Right atrium auricular region (tissue), 2 donors: Measurements from ENCODE around the gene OR52B6. TPM values are rescaled to one million over a fixed set of nuclear protein-coding genes. Genes with fewer than 3 reads are reported as not detected.

Source experiments
- DNase-seq: peaks from one replicate; pipeline ENCODE4 v3.0.0-alpha.2; 2019; ENCODE audit warnings: low spot score
- H3K27ac ChIP-seq, 2 donors: fragments of 200-600 bp; sonication (generic); 1 replicate in 1 of 2; 2 replicates in 1 of 2; pipeline ENCODE4 v1.5.1; 2016 to 2019
- H3K27me3 ChIP-seq, 2 donors: fragments of 200-600 bp; sonication (generic); one replicate each; pipeline versions ENCODE4 v1.5.1 to v1.6.0; 2017 to 2019
- H3K36me3 ChIP-seq: fragments of 200-600 bp; sonication (generic); one replicate; pipeline ENCODE4 v1.5.1; 2016
- H3K4me1 ChIP-seq, 2 donors: fragments of 200-600 bp; sonication (generic); one replicate each; pipeline versions ENCODE4 v1.5.1 to v1.6.0; 2017 to 2019
- H3K4me3 ChIP-seq, 2 donors: fragments of 200-600 bp; sonication (generic); 1 replicate in 1 of 2; 2 replicates in 1 of 2; pipeline ENCODE4 v1.5.1; 2017 to 2019; ENCODE audit warnings: mild to moderate bottlenecking in 1 of 2, moderate library complexity in 1 of 2
- H3K9me3 ChIP-seq, 2 donors: fragments of 200-600 bp; sonication (generic); one replicate each; pipeline ENCODE4 v1.5.1; 2019
- CTCF ChIP-seq, 2 donors: fragments of 200-600 bp; sonication (generic); IDR thresholded peaks; one replicate each; pipeline ENCODE4 v1.5.1; 2019; ENCODE audit warnings: antibody characterized with exemption in 2 of 2
- total RNA-seq, 2 donors: library from RNA; depleted of rRNA; stranded (reverse); fragments of >200 nt; gene quantifications; one replicate each; pipeline ENCODE4 v1.1.0, GENCODE V29; 2016

OR52B6 gene
- total RNA-seq, 2 donors from 2014 or later, result not detected

- no peak overlapping the region for H3K4me3 ChIP-seq
- DNase-seq, result no peak
- H3K9me3 ChIP-seq, result no peaks in the 10 kb centered on the region
- no peaks in the 10 kb centered on the region for H3K27me3 ChIP-seq
- no peaks in the 10 kb centered on the region for H3K4me1 ChIP-seq
- no peak overlapping the region for H3K27ac ChIP-seq
- H3K36me3 ChIP-seq, result no peaks in the 10 kb centered on the region
- no peak for TF ChIP-seq CTCF (IDR thresholded peaks at IDR 0.05)
These were observed 25.2 kb downstream of the OR52B6 start for GRCh38 chr11:5605849-5606248.

- Histone ChIP-seq H3K9me3 (no peaks in the 10 kb centered on the region), H3K27ac (no peak overlapping the region), H3K27me3 (no peaks in the 10 kb centered on the region), H3K4me3 (no peak overlapping the region), H3K36me3 (no peaks in the 10 kb centered on the region), H3K4me1 (no peaks in the 10 kb centered on the region)
- no peak for DNase-seq
- no peak for TF ChIP-seq CTCF (IDR thresholded peaks at IDR 0.05)
These were observed 28.1 kb downstream of the OR52B6 start for GRCh38 chr11:5608808-5609207.

- no peaks in the 10 kb centered on the region for H3K27me3 ChIP-seq
- no peak overlapping the region for H3K27ac ChIP-seq
- H3K4me3 ChIP-seq, result no peak overlapping the region
- H3K4me1 ChIP-seq, result no peaks in the 10 kb centered on the region
- no peak for DNase-seq
- no peaks in the 10 kb centered on the region for H3K9me3 ChIP-seq
- no peaks in the 10 kb centered on the region for H3K36me3 ChIP-seq
- no peak for TF ChIP-seq CTCF (IDR thresholded peaks at IDR 0.05)
These were observed 29.8 kb downstream of the OR52B6 start for GRCh38 chr11:5610446-5610845.

- Histone ChIP-seq H3K36me3 (no peaks in the 10 kb centered on the region), H3K4me3 (no peak overlapping the region), H3K4me1 (no peaks in the 10 kb centered on the region), H3K27me3 (no peaks in the 10 kb centered on the region), H3K9me3 (no peaks in the 10 kb centered on the region), H3K27ac (no peak overlapping the region)
- DNase-seq, result no peak
- no peak for TF ChIP-seq CTCF (IDR thresholded peaks at IDR 0.05)
These were observed 30.9 kb downstream of the OR52B6 start for GRCh38 chr11:5611627-5612026.

DNA sequence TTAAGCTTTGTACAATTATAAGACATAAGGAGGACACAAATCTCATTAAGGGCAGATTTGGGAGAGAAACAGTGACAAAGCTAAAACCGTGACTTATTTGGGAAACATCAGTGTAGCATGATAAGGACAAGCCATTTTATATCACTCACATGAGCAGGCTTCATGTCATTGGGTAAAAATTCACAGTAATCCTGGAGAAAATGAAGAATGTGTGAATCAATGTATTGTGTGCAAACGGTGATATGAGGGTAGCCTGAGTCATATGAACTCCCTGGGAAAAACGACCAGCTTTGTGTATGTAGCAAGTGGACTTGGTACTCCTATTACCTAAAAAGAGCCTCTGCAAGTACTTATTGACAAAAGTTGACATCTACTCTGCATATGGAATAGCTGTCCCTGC is 38.1 kb downstream of the OR52B6 start:
- no peaks in the 10 kb centered on the region for H3K9me3 ChIP-seq
- no peak for DNase-seq
- H3K4me3 ChIP-seq, result no peak overlapping the region
- no peaks in the 10 kb centered on the region for H3K27me3 ChIP-seq
- TF ChIP-seq CTCF (IDR thresholded peaks at IDR 0.05), result no peak
- H3K4me1 ChIP-seq, result peaks cover 0 to 12% of the 10 kb centered on the region in 2 donors
- no peaks in the 10 kb centered on the region for H3K36me3 ChIP-seq
- no peak overlapping the region for H3K27ac ChIP-seq
